ENCODE results near the gene ZNF416. TPM values are rescaled to one million over a fixed set of nuclear protein-coding genes. Genes with fewer than 3 reads are reported as not detected.

The ZNF416 gene
- total RNA-seq, 4 donors from 2014 or later: 1.9 to 5.8 (median 2.9) TPM

DNA sequence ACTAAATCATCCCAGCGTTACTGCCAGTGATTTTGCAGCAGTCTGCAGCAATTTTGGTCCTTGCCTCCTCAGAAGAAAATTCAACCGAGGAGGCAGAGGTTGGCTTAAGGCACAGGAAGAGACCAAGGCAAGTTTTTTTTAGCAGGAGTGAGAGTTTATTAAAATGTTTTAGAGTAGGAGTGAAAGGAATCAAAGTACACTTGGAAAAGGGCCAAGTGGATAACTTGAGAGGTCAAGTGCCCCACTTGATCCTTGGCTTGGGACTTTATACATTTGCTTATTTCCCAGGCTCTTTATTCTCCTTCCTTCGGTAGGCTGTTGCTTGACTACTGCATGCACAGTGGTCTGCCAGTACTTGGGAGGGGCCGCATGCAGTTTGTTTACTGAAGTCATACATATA lies 32.4 kb upstream of the ZNF416 start:
- H3K4me1 ChIP-seq: peaks cover 0 to 6% (median 0%) of the 10 kb centered on the region in 4 donors
- TF ChIP-seq POLR2A (IDR thresholded peaks at IDR 0.05) (no peak), CTCF (IDR thresholded peaks at IDR 0.05) (no peak)
- H3K36me3 ChIP-seq: peaks cover 0 to 19% (median 0%) of the 10 kb centered on the region in 3 donors
- DNase-seq: no peak
- no peaks in the 10 kb centered on the region for H3K27me3 ChIP-seq
- H3K9me3 ChIP-seq: peaks cover 0 to 30% (median 12%) of the 10 kb centered on the region in 4 donors
- no peak overlapping the region for H3K4me3 ChIP-seq
- no peak overlapping the region for H3K27ac ChIP-seq

GRCh38 chr19:57606931-57607330 lies 28.2 kb upstream of the ZNF416 start:
- H3K4me1 ChIP-seq: no peaks in the 10 kb centered on the region
- H3K27me3 ChIP-seq: no peaks in the 10 kb centered on the region
- no peak overlapping the region for H3K27ac ChIP-seq
- peaks cover 0 to 31% (median 0%) of the 10 kb centered on the region in 3 donors for H3K36me3 ChIP-seq
- DNase-seq: no peak
- no peak overlapping the region for H3K4me3 ChIP-seq
- no peak for TF ChIP-seq POLR2A (IDR thresholded peaks at IDR 0.05)
- TF ChIP-seq CTCF (IDR thresholded peaks at IDR 0.05): no peak
- H3K9me3 ChIP-seq: peaks cover 0 to 31% (median 11%) of the 10 kb centered on the region in 4 donors

DNA sequence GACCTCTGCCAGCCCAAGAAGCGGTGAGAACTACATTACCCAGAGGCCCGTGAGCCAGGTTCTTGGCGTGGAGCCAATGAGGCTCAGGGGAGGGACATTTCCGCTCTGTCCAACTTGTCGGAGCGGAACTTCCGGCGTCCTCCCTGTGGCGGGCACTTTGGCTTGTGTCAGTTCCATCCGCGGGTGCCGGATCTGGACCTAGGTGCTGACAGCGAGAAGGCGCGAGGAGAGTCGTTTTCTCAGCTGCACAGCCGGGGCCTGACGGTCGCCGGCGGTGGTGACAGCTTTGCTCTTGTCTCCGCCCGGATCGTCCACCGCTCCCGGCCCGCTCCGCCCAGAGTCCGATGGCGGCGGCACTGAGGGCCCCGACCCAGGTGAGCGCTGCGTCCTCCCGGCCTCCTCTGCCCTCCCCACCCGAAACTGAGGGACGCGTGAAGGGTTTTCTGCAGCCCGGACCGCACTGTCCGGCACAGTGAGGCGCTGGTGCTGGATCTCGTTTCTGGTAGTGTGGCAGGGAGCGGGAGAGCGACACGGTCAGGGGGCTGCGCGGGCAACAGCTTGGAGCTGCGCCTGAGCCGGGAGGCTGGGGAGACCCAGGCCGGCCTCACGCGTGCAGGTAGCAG lies 21.2 kb upstream of the ZNF416 start, which contains the start of gene ZNF530:
TSS of gene ZNF530 (plus strand) at position 125 of the 623 bp plus-strand sequence. CDS start 4,461 bp downstream, outside the sequence.
- Histone ChIP-seq H3K4me3 (peak within 1 kb of the TSS; percentile 59 to 92 (median 79)), H3K4me1 (peaks cover 0 to 7% (median 4%) of the 10 kb centered on the region in 4 donors), H3K9me3 (peaks cover 0 to 11% (median 0%) of the 10 kb centered on the region in 4 donors), H3K27me3 (no peaks in the 10 kb centered on the region), H3K27ac (peak within 1 kb of the TSS in 2 of 4 donors; percentile 30 to 40), H3K36me3 (peaks cover 0 to 8% (median 0%) of the 10 kb centered on the region in 3 donors)
- no peak for TF ChIP-seq CTCF (IDR thresholded peaks at IDR 0.05)
- TF ChIP-seq POLR2A (IDR thresholded peaks at IDR 0.05): no peak
- peak; percentile 92 to 97 (median 93) for DNase-seq

DNA sequence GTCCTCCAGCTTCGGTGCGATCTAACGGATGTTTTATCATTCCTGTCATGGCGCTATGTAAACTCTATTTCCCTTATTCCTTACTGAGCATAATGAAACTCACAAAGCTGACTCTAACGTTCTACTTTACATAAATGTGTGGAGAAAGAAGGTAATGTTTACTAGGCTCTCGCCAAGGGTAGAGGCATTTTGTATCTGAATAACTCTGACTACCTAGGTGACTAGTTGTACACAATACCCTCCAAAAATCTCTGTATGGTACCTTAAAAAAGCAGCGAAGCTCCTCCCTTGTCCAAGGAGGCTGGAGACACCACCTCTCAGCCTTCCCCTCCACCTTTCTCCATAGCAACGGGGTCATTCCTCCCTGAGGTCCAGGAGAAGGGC lies 20.7 kb upstream of the ZNF416 start:
- peaks cover 0 to 15% (median 0%) of the 10 kb centered on the region in 4 donors for H3K9me3 ChIP-seq
- H3K27me3 ChIP-seq: no peaks in the 10 kb centered on the region
- DNase-seq: no peak
- peak overlapping the region in 1 of 4 donors; percentile 40 for H3K27ac ChIP-seq
- H3K4me3 ChIP-seq: peak overlapping the region; percentile 59 to 92 (median 79)
- H3K36me3 ChIP-seq: peaks cover 0 to 3% (median 0%) of the 10 kb centered on the region in 3 donors
- TF ChIP-seq POLR2A (IDR thresholded peaks at IDR 0.05) (no peak), CTCF (IDR thresholded peaks at IDR 0.05) (no peak)
- peaks cover 0 to 7% (median 4%) of the 10 kb centered on the region in 4 donors for H3K4me1 ChIP-seq

- no peak for DNase-seq
- H3K27ac ChIP-seq: no peak overlapping the region
- TF ChIP-seq POLR2A (IDR thresholded peaks at IDR 0.05) (no peak), CTCF (IDR thresholded peaks at IDR 0.05) (no peak)
- H3K4me3 ChIP-seq: no peak overlapping the region
- H3K4me1 ChIP-seq: peaks cover 0 to 11% (median 8%) of the 10 kb centered on the region in 4 donors
- H3K27me3 ChIP-seq: no peaks in the 10 kb centered on the region
- H3K36me3 ChIP-seq: peaks cover 0 to 28% (median 0%) of the 10 kb centered on the region in 3 donors
- H3K9me3 ChIP-seq: peaks cover 0 to 68% (median 23%) of the 10 kb centered on the region in 4 donors
These were observed 8.8 kb upstream of the ZNF416 start for GRCh38 chr19:57587529-57587928.
